ENCODE data around the gene LAMB1. TPM values are rescaled to one million over a fixed set of nuclear protein-coding genes. Genes with fewer than 3 reads are reported as not detected.

LAMB1 gene
- total and polyA plus RNA-seq, 7 donors = 17.0 to 45.9 (median 25.8) TPM

- intact Hi-C loops (cut with DNase I) = no loop called here
- TF ChIP-seq CTCF (IDR thresholded peaks at IDR 0.05) = no peak
- 33 to 46% (median 37%) methylated on average over 2 of the region's 2 CpGs for WGBS, 3 donors
- Histone ChIP-seq H3K36me3 (ENCODE audit: insufficient read depth in 1 of 2, low read depth in 1 of 2) (peaks cover 0 to 17% of the 10 kb centered on the region in 2 donors), H3K9me3 (no peaks in the 10 kb centered on the region), H3K4me1 (no peaks in the 10 kb centered on the region), H3K4me3 (no peak overlapping the region), H3K27ac (no peak overlapping the region), H3K27me3 (ENCODE audit: insufficient read depth in 3 of 3, low read length in 2 of 3) (no peaks in the 10 kb centered on the region)
- DNase-seq = no peak
- ATAC-seq = no peak
Measured at GRCh38 chr7:107982918-107983389, 20.0 kb downstream of the LAMB1 start.

GRCh38 chr7:107982042-107982840 lies 20.7 kb downstream of the LAMB1 start:
- no peak overlapping the region for H3K4me3 ChIP-seq
- no peak overlapping the region for H3K27ac ChIP-seq
- intact Hi-C loops (cut with DNase I) = no loop called here
- no peak for DNase-seq
- H3K9me3 ChIP-seq = no peaks in the 10 kb centered on the region
- peaks cover 0 to 1% (median 0%) of the 10 kb centered on the region in 3 donors for H3K27me3 ChIP-seq (ENCODE audit: insufficient read depth in 3 of 3, low read length in 2 of 3)
- no peak for ATAC-seq
- 32 to 37% (median 32%) methylated on average over 9 of the region's 9 CpGs for WGBS, 3 donors
- TF ChIP-seq CTCF (IDR thresholded peaks at IDR 0.05) = no peak
- H3K36me3 ChIP-seq (ENCODE audit: insufficient read depth in 1 of 2, low read depth in 1 of 2) = peaks cover 0 to 24% of the 10 kb centered on the region in 2 donors
- no peaks in the 10 kb centered on the region for H3K4me1 ChIP-seq

- no peak for ATAC-seq
- Histone ChIP-seq H3K9me3 (no peaks in the 10 kb centered on the region), H3K36me3 (ENCODE audit: insufficient read depth in 1 of 2, low read depth in 1 of 2) (peaks cover 0 to 25% of the 10 kb centered on the region in 2 donors), H3K27ac (no peak overlapping the region), H3K4me3 (no peak overlapping the region), H3K27me3 (ENCODE audit: insufficient read depth in 3 of 3, low read length in 2 of 3) (peaks cover 0 to 5% (median 0%) of the 10 kb centered on the region in 3 donors), H3K4me1 (no peaks in the 10 kb centered on the region)
- TF ChIP-seq CTCF (IDR thresholded peaks at IDR 0.05) = no peak
- DNase-seq = no peak
- WGBS, 3 donors = 33 to 41% (median 37%) methylated on average over 4 of the region's 4 CpGs
- intact Hi-C loops (cut with DNase I) = no loop called here
Measured at GRCh38 chr7:107981466-107981865, 21.5 kb downstream of the LAMB1 start.

- Histone ChIP-seq H3K4me1 (no peaks in the 10 kb centered on the region), H3K27ac (no peak overlapping the region), H3K9me3 (no peaks in the 10 kb centered on the region), H3K36me3 (ENCODE audit: insufficient read depth in 1 of 2, low read depth in 1 of 2) (peaks cover 0 to 23% of the 10 kb centered on the region in 2 donors), H3K4me3 (no peak overlapping the region), H3K27me3 (ENCODE audit: insufficient read depth in 3 of 3, low read length in 2 of 3) (peaks cover 0 to 5% (median 0%) of the 10 kb centered on the region in 3 donors)
- 94 to 98% (median 97%) methylated on average over 8 of the region's 8 CpGs for WGBS, 3 donors
- ATAC-seq = no peak
- no peak for TF ChIP-seq CTCF (IDR thresholded peaks at IDR 0.05)
- intact Hi-C loops (cut with DNase I) = no loop called here
- DNase-seq = no peak
Measured at GRCh38 chr7:107980671-107981190, 22.2 kb downstream of the LAMB1 start.
